ENCODE results near the gene TBC1D9. TPM values are rescaled to one million over a fixed set of nuclear protein-coding genes. Genes with fewer than 3 reads are reported as not detected.

TBC1D9 gene
- total RNA-seq, 1 donor from 2014 or later = 22.4 TPM

DNA sequence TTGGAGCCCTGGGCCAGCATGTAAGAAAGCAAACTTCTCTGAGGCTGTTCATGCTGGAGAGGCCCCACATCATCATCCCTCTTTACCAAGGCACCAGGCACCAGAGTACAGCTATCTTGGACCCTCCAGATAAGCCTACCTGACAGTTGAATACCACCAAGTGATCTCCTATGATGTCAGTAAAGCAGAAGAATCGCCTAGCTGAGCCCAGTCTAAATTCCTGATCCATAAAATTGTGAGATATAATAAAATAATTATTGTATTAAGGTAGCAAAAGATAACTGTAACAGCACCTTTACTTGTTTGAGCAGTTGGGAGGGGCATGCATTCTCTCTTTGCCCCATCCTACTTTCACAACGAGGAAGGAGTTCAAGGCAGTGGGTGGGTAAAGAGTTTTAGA, 184.6 kb downstream of the TBC1D9 start:
- Histone ChIP-seq H3K4me3 (ENCODE audit: low read length in 3 of 3) (no peak overlapping the region), H3K4me1 (ENCODE audit: control insufficient read depth in 3 of 3, insufficient read depth in 3 of 3, low read length in 3 of 3) (peaks cover 15 to 18% (median 15%) of the 10 kb centered on the region in 3 donors), H3K36me3 (ENCODE audit: control insufficient read depth in 3 of 3, insufficient read depth in 3 of 3, low read length in 3 of 3) (no peaks in the 10 kb centered on the region), H3K9ac (ENCODE audit: low read depth in 1 of 3, low read length in 3 of 3) (no peak overlapping the region), H3K27me3 (ENCODE audit: control insufficient read depth in 3 of 3, insufficient read depth in 3 of 3, low read length in 3 of 3) (peaks cover 29 to 52% (median 44%) of the 10 kb centered on the region in 3 donors), H3K27ac (ENCODE audit: low read depth, low read length) (no peak overlapping the region), H3K9me3 (ENCODE audit: control insufficient read depth in 3 of 3, low read length in 3 of 3) (peaks cover 5 to 6% (median 5%) of the 10 kb centered on the region in 3 donors)

Small RNA genes lying within 50 kb of the gene (small RNA-seq; reads per million reads assigned to genes)
- gene AC108019.1 (not detected), gene RF00019 (not detected), gene RN7SL152P (not detected), gene RNY1P14 (not detected)

Other genes starting within 250 kb of the TBC1D9 start
- 22.4 TPM for gene ELMOD2, start 232.2 kb downstream of the TBC1D9 start, total RNA-seq
- gene UCP1, start 187.4 kb downstream of the TBC1D9 start, total RNA-seq = 1.0 TPM

Measured in skeletal muscle tissue (tissue), 5 donors.